HUES64 (cell line): ENCODE measurements around the gene NTM.
"Not testable (repeated sequence)": the region's sequence is repeated elsewhere in the genome, so short reads cannot be mapped to it uniquely, and the experiment has no call there.

Experiments
- H3K27ac ChIP-seq: 2 replicates; pipeline ENCODE4 v1.7.0; 2013; ENCODE audit warnings: low read depth, low read length, inconsistent platforms
- H3K27me3 ChIP-seq: 2 replicates; pipeline ENCODE4 v1.6.1; 2013; ENCODE audit warnings: mild to moderate bottlenecking, low read length; ENCODE audit not compliant: insufficient read depth
- H3K36me3 ChIP-seq: 2 replicates; pipeline ENCODE4 v1.6.1; 2013; ENCODE audit warnings: mild to moderate bottlenecking, low read length; ENCODE audit not compliant: insufficient read depth
- H3K4me1 ChIP-seq: 2 replicates; pipeline ENCODE4 v1.6.1; 2013; ENCODE audit warnings: mild to moderate bottlenecking, low read length, moderate library complexity; ENCODE audit not compliant: insufficient read depth
- H3K4me3 ChIP-seq: 2 replicates; pipeline ENCODE4 v1.5.1; 2013; ENCODE audit warnings: mild to moderate bottlenecking, low read length, moderate library complexity
- H3K9ac ChIP-seq: 2 replicates; pipeline ENCODE4 v1.6.1; 2013; ENCODE audit warnings: mild to moderate bottlenecking, low read depth, low read length
- H3K9me3 ChIP-seq: 2 replicates; pipeline ENCODE4 v1.6.1; 2013; ENCODE audit warnings: low read depth, low read length; ENCODE audit not compliant: insufficient read depth
- WGBS: fragments of 150-250, 120-280 bp; methylation state at CpG from one replicate; pipeline ENCODE4 v1.1.7; 2013; ENCODE audit warnings: missing lambda C conversion rate; 5-methylcytosine and 5-hydroxymethylcytosine counted together

The NTM gene

DNA sequence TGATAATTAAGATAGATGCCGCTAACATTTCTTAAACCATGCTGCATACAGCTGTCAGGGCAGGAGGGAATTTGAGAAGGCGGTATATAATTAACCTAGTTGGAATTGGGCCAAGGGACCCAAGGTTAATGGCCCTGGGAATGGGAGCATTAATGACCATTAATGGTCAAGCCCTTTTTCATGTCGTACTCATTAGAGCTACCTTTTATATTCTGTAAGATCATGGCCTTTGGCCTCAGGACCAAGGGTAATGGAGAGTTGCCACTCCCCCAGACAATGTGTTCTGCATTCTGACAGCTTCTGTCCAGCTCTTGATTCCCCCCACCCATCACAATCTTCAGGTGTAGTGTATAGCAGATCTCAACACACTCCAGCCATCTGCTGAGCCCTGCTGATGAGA is 111.6 kb downstream of the NTM start:
- 97% methylated on average over 3 of the region's 3 CpGs for whole genome bisulfite sequencing
- Histone ChIP-seq H3K36me3 (no peaks in the 10 kb centered on the region), H3K27me3 (no peaks in the 10 kb centered on the region; the same call in 1 of the 2 replicates), H3K4me1 (peaks cover 13% of the 10 kb centered on the region), H3K4me3 (no peak overlapping the region), H3K9ac (no peak overlapping the region), H3K27ac (no peak overlapping the region), H3K9me3 (no peaks in the 10 kb centered on the region)

DNA sequence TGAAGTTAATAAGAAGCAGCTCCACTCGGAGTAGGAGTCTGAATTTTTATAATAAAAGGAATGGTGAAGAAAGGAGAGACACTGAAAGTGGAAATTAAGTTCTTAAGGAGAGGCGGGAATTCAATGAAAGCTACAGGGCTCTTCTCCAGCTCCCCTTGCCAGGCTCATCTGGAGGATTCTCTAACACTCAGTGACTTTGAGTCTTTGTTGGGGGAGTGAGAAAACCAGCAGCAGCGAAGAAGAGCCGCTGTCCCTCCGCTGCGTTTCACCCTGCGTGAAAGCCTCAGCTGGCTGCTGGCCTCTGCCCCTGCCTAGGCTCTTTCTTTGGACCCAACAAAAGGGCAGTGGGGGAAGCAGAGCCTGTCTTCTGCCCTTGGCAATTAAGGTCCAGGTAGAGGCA is 113.0 kb downstream of the NTM start:
- Histone ChIP-seq H3K4me1 (peaks cover 13% of the 10 kb centered on the region), H3K27ac (no peak overlapping the region), H3K27me3 (no peaks in the 10 kb centered on the region; the same call in 1 of the 2 replicates), H3K9me3 (no peaks in the 10 kb centered on the region), H3K9ac (no peak overlapping the region), H3K36me3 (no peaks in the 10 kb centered on the region), H3K4me3 (no peak overlapping the region)
- WGBS, result 86% methylated on average over 7 of the region's 7 CpGs

GRCh38 chr11:131483877-131484276 is 113.5 kb downstream of the NTM start:
- 62% methylated on average over 4 of the region's 4 CpGs for WGBS
- H3K27ac ChIP-seq, result no peak overlapping the region
- no peaks in the 10 kb centered on the region for H3K36me3 ChIP-seq
- no peaks in the 10 kb centered on the region for H3K9me3 ChIP-seq
- no peaks in the 10 kb centered on the region; the same call in 1 of the 2 replicates for H3K27me3 ChIP-seq
- H3K4me1 ChIP-seq, result peaks cover 13% of the 10 kb centered on the region
- no peak overlapping the region for H3K9ac ChIP-seq
- H3K4me3 ChIP-seq, result no peak overlapping the region

- Histone ChIP-seq H3K27me3 (no peaks in the 10 kb centered on the region; the same call in 1 of the 2 replicates), H3K36me3 (no peaks in the 10 kb centered on the region), H3K27ac (no peak overlapping the region), H3K9me3 (no peaks in the 10 kb centered on the region), H3K4me3 (no peak overlapping the region), H3K9ac (no peak overlapping the region), H3K4me1 (peaks cover 24% of the 10 kb centered on the region)
- 91% methylated on average over 3 of the region's 3 CpGs for WGBS
These were observed 115.7 kb downstream of the NTM start for GRCh38 chr11:131486100-131486499.

DNA sequence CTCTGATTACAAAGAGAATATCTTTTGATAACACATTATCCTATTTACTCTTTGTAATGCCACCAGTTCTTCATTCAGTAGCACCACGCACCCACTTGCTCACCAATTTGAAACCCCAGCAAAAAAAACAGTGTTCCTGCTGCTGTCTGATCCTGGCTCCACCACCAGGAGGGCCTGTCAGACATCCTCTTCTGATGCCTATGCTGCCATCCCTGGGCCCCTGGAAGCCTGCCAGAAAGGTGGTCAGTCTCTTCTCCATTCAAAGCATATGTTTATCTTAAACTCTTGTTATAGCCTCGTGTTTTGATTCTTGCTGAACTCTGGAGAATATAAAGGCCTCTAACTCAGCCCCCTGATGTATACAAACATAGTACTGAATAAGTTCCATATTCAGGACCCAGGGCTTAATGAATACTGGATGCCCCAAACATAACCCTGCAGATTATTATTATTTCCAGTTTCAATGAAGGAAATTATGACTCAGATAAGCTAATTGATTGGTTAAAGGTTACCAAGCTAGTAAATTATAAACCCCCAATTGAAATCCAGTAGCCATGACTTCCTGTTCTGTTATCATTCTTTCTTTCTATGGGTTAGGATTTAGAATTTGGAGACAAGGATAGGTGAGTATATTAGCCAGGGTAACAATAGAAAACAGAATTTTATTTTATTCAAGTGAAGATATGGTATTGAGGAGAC is 116.7 kb downstream of the NTM start:
- Histone ChIP-seq H3K4me3 (no peak overlapping the region), H3K36me3 (no peaks in the 10 kb centered on the region), H3K4me1 (peaks cover 24% of the 10 kb centered on the region), H3K9me3 (no peaks in the 10 kb centered on the region), H3K27me3 (no peaks in the 10 kb centered on the region; the same call in 1 of the 2 replicates), H3K27ac (no peak overlapping the region), H3K9ac (no peak overlapping the region)
- 80% methylated on average over 2 of the region's 2 CpGs for WGBS

DNA sequence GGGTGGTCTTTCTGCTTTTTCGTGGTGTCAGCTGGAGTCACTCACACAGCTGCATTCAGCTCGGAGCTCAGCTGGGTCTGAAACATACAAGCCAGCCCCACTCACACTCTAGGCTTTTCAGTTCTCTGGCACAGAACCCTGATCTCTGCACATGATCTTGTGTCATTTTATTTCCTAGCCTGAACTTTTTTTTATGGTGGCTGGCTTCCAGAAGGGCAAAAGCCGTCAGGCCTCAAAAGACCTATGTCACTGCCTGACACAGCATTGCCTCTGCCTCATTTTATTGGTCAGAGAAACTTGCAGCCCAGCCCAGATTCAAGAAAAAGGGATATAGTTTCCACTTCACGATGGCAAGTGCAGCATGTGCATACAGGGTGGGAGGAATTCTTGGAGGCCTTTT is 117.8 kb downstream of the NTM start:
- 95% methylated on average over 4 of the region's 4 CpGs for WGBS
- Histone ChIP-seq H3K27ac (no peak overlapping the region), H3K9ac (no peak overlapping the region)

GRCh38 chr11:131491503-131491902 is 121.1 kb downstream of the NTM start:
- Histone ChIP-seq H3K9ac (no peak overlapping the region), H3K4me1 (peaks cover 10% of the 10 kb centered on the region), H3K27me3 (no peaks in the 10 kb centered on the region), H3K27ac (no peak overlapping the region), H3K9me3 (no peaks in the 10 kb centered on the region), H3K4me3 (no peak overlapping the region), H3K36me3 (no peaks in the 10 kb centered on the region)
- 92% methylated on average over 4 of the region's 4 CpGs for WGBS

More for the DNA sequence above, 117.8 kb downstream of the NTM start:
- H3K4me1 ChIP-seq, result peaks cover 23% of the 10 kb centered on the region
- no peaks in the 10 kb centered on the region; the same call in 1 of the 2 replicates for H3K27me3 ChIP-seq
- H3K9me3 ChIP-seq, result no peaks in the 10 kb centered on the region
- H3K4me3 ChIP-seq, result no peak overlapping the region
- H3K36me3 ChIP-seq, result no peaks in the 10 kb centered on the region

DNA sequence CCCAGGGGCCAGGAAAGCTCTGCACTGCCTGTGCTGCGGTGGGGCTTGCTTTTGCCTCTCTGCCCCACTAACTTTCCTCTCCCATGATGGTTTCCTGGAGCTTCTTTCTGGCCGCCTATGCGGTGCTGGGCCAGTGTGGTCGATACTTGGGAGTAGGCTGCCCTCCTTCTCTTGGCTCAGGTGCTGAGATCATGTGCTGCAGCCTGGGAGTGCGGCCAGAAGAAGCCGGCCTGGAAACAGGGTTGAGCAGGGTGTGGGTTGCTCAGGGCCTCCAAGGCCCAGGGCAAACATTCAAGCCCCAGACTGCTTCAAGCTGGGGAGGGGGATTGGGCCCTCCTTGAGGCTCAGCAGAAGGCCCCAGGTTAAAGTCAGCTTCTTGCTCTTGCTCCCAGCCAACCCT is 125.0 kb downstream of the NTM start:
- WGBS, result 90% methylated on average over 6 of the region's 6 CpGs
- Histone ChIP-seq H3K9me3 (no peaks in the 10 kb centered on the region), H3K27me3 (no peaks in the 10 kb centered on the region), H3K27ac (no peak overlapping the region), H3K4me1 (no peaks in the 10 kb centered on the region), H3K4me3 (no peak overlapping the region), H3K36me3 (no peaks in the 10 kb centered on the region), H3K9ac (no peak overlapping the region)

DNA sequence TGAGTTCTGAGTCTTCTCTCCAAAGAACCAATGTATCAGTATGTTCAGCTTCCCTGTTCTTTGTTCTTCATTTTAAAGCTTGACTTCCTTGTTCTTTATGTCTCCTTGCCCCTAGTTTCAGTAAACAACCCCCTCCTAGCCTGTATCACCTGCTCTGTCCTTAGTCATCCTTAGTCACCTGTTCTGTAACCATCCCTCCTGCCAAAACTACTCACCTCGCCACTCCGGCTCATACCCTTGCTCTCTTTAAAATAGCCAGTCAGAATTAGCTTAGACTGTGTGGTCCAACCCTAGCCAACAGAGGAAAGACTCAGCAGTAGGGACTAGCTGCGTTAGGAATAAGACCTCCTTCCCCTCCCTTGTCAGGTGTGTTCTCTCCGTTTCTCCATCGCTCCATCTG is 127.3 kb downstream of the NTM start:
- not testable (repeated sequence) for H3K4me1 ChIP-seq, H3K27me3 ChIP-seq, H3K9me3 ChIP-seq

GRCh38 chr11:131498631-131499160 is 128.3 kb downstream of the NTM start:
- Histone ChIP-seq H3K4me1 (no peaks in the 10 kb centered on the region), H3K9me3 (no peaks in the 10 kb centered on the region), H3K27ac (no peak overlapping the region), H3K27me3 (no peaks in the 10 kb centered on the region), H3K36me3 (no peaks in the 10 kb centered on the region), H3K9ac (no peak overlapping the region), H3K4me3 (no peak overlapping the region)
- WGBS, result 87% methylated on average over 7 of the region's 7 CpGs

More for the DNA sequence above, 127.3 kb downstream of the NTM start:
- H3K4me3 ChIP-seq, H3K36me3 ChIP-seq, H3K27ac ChIP-seq, H3K9ac ChIP-seq: not testable (repeated sequence)
- 90% methylated on average over 5 of the region's 5 CpGs for WGBS

DNA sequence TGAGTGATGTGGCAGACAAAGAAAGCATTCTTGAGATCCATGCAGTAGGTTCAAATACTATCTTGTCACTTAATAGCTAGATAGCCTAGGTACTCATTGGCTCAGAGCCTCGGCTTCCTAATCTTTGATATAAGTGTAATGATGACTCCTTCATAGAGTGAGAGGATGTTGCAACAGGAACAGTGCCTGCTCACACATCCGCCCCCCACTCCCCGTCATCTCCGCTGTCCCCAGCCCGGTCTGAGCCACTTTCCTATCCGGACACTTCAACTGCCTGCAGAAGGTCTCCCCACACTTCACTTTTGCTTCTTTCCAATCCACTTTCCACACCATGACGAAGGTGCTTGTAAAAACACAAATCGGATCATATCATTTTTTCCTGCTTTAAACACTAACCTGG is 128.8 kb downstream of the NTM start:
- WGBS, result 95% methylated on average over 8 of the region's 8 CpGs
- Histone ChIP-seq H3K27ac (no peak overlapping the region), H3K4me1 (0 out of 2 replicates have a peak, but pooled peaks cover 3% of the 10 kb centered on the region)

More for the DNA sequence above, 128.8 kb downstream of the NTM start:
- Histone ChIP-seq H3K36me3 (no peaks in the 10 kb centered on the region), H3K4me3 (no peak overlapping the region), H3K9me3 (no peaks in the 10 kb centered on the region), H3K9ac (no peak overlapping the region), H3K27me3 (no peaks in the 10 kb centered on the region)
